ENCODE measurements around the gene SH3PXD2B. TPM values are rescaled to one million over a fixed set of nuclear protein-coding genes. Genes with fewer than 3 reads are reported as not detected.

SH3PXD2B gene
- total and polyA plus RNA-seq, 2 of the 4 experiments (the other 2 are of a cell fraction): 8.2 to 14.4 TPM

DNA sequence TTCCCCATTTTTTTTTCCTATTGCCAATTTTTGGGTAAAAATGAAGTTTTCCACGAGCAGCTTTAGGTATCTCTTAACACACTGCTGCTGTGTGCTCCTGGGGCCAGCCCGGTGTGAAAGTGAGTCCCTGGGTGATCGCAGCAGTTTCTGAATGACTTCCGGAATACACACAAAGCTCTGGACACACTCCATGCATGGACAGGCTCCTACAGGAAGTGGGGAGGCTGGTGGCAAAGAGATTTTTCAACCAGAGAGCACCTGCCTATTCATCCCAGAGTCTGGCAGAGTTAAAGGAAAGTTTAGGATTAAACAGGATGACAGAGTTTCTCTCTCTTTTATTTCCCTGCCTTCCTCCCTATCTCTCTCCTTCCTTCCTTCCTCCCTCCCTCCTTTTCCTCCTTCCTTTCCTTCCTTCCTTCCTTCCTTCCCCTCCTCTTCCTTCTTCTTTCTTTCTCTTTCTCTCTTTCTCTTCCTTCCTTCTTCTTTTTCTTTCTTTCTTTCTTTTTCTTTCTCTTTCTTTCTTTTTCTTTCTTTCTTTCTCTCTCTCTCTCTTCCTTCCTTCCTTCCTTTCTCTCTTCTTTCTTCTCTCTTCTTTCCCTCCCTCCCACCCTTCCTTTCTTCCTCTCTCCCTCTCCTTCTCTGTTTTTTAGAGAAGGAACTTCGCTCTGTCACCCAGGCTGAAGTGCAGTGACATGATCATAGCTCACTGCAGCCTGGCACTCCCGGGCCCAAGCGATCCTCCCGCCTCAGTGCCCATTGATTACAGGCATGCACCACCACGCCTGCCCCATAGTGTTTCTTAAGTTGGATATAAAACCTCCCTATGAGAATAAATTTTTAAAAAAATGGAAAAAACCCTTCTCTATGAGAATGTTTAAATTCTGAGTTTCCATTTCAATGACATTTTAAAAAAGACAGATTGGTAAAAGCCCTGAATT, 132.0 kb downstream of the SH3PXD2B start:
- Histone ChIP-seq H2AK5ac (ENCODE audit: low read depth, low read length) (no peak overlapping the region), H3K27me3 (ENCODE audit: control insufficient read depth, insufficient read depth, low read length) (no peaks in the 10 kb centered on the region), H3K4me1 (ENCODE audit: control insufficient read depth, insufficient read depth, low read length) (no peaks in the 10 kb centered on the region), H2AK9ac (replicated peaks; ENCODE audit: low read depth, low read length, poor library complexity) (peak overlapping the region; percentile 28), H2BK5ac (ENCODE audit: low read depth, low read length, poor library complexity, severe bottlenecking) (no peak overlapping the region), H3K36me3 (ENCODE audit: control insufficient read depth, insufficient read depth, low read length) (no peaks in the 10 kb centered on the region), H3K9me3 (ENCODE audit: control insufficient read depth, insufficient read depth, low read length) (no peaks in the 10 kb centered on the region), H2BK15ac (ENCODE audit: low read depth, low read length) (no peak overlapping the region), H3K9ac (ENCODE audit: low read depth, low read length) (no peak overlapping the region), H3K27ac (ENCODE audit: insufficient read depth, low read length) (no peak overlapping the region), H3K18ac (ENCODE audit: low read depth, low read length) (no peak overlapping the region), H3K56ac (ENCODE audit: extremely low read depth, insufficient read depth, low read length) (no peak overlapping the region), H4K8ac (ENCODE audit: low read depth in 2 of 2, low read length in 2 of 2) (no peak overlapping the region), H2BK120ac (ENCODE audit: low read depth, low read length) (no peak overlapping the region), H4K91ac (ENCODE audit: insufficient read depth, low read depth, low read length) (no peak overlapping the region), H3K79me1 (ENCODE audit: low read depth in 1 of 2, low read length in 2 of 2) (no peaks in the 10 kb centered on the region), H4K5ac (ENCODE audit: low read depth, low read length) (no peak overlapping the region), H3K14ac (replicated peaks; ENCODE audit: low read depth, low read length) (no peak overlapping the region), H3K9me1 (ENCODE audit: insufficient read depth, low read length) (no peaks in the 10 kb centered on the region), H4K20me1 (ENCODE audit: insufficient read depth, low read length) (no peaks in the 10 kb centered on the region), H3K23ac (ENCODE audit: low read depth, low read length) (no peak overlapping the region; the same call in 1 of the 2 replicates), H3K4ac (ENCODE audit: low read depth, low read length) (no peak overlapping the region), H3K4me2 (ENCODE audit: low read depth, low read length) (no peak overlapping the region), H2AFZ (replicated peaks; ENCODE audit: low read length, poor library complexity) (peak overlapping the region; percentile 43), H3K4me3 (ENCODE audit: insufficient read depth, low read depth, low read length) (no peak overlapping the region), H2BK20ac (ENCODE audit: low read depth, low read length) (no peak overlapping the region)
- ChIA-PET CTCF (no interaction called here), POLR2A (ENCODE audit: unreplicated experiment) (no interaction called here)
- ATAC-seq (ENCODE audit: low read depth): no peak; the same call in 1 of the 2 replicates
- intact Hi-C loops (cut with micrococcal nuclease): no loop called here
- no peak for DNase-seq
- no CpG with 5 or more reads among the region's 9 CpGs for WGBS, 2 experiments (ENCODE audit: extremely low coverage in 2 of 2, insufficient read length in 1 of 2)
- TF ChIP-seq RAD21 (IDR thresholded peaks at IDR 0.05; ENCODE audit: low read length) (no peak), SMC3 (IDR thresholded peaks at IDR 0.05; ENCODE audit: low read depth, low read length) (no peak), CEBPB (IDR thresholded peaks at IDR 0.05; ENCODE audit: low read depth, low read length) (no peak)
- dilution Hi-C loops (cut with HindIII; ENCODE audit: low sequenced_read_pairs, unreplicated experiment): no loop called here
- BruUV-seq (replicated peaks): no TSS peak
- in situ Hi-C loops (cut with MboI; ENCODE audit: low sequenced_read_pairs): no loop called here

All from IMR-90 (cell line).